GM10248 (cell line): ENCODE data around the gene HSPB6.

ENCODE experiments used
- CTCF ChIA-PET: fragments of 300-600 bp; sonication (Branson Sonifier 250); formaldehyde crosslinking; extraction: SDS; loops from one replicate; lab custom pipeline; 2021; ENCODE audit warnings: antibody characterized with exemption; lab: Yijun Ruan, JAX
- POLR2A ChIA-PET: fragments of 350-650 bp; sonication (Branson Sonifier 250); formaldehyde crosslinking; extraction: SDS; loops from one replicate; lab custom pipeline; 2020; ENCODE audit warnings: antibody characterized with exemption; lab: Yijun Ruan, JAX
- DNase-seq: peaks from one replicate; pipeline ENCODE4 v3.0.0; 2012; ENCODE audit errors: extremely low spot score
- TF ChIP-seq, protein P1 (sequence below): IDR thresholded peaks from 2 replicates; pipeline ENCODE4 v1.5.1; 2012; ENCODE audit warnings: mild to moderate bottlenecking, low read depth; ENCODE audit errors: extremely low read depth, missing control alignments, control extremely low read depth

Gene HSPB6

DNA sequence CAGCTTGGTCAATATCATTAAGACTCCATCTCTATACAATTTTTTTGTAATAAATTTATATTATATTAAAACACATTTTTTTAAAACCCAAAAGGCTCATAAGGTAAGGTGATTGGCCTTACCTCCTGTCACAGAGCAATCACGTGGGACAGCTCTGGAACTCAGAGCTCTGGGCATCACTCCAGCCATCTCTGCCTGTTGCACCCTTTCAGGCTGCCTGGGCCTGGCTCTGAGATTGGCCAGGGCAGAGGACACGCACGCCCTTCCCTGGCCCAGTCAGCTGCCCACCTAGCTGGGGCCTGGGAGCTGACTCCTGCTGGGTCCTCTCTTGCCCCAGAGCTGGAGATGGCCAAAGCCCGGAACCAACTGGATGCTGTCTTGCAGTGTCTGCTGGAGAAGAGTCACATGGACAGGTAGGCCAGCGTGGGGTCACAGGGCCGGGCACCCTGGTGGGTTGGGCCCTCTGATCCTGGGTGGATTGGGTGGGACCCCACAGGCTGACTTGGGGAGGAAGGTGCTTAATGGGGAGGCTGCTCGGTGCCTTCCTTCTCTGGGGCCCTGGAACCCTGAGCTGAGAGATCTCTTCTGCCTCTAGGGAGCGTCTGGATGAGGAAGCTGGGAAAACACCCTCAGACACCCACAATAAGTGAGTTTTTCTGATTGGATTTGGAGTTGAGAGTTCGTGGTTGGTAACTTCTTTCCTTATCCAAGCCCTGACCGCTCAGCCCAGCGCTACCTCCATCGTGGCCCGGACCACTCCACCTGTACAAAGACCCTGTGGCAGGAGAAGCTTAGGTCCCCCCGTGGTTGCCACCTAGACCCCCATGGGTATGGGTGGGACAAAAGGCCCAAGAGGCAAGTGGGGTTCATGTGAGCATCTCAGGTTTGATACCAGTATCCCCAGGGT lies 4.7 kb downstream of the HSPB6 start:
- CTCF ChIA-PET, result interaction anchor here (0.8 to 1.8 kb wide), 3 partner anchors 11 to 179 kb away, joined by 3 to 4 read pairs (median 4); no protein-coding TSS in a partner anchor
- no peak for DNase-seq
- TF ChIP-seq, protein P1, sequence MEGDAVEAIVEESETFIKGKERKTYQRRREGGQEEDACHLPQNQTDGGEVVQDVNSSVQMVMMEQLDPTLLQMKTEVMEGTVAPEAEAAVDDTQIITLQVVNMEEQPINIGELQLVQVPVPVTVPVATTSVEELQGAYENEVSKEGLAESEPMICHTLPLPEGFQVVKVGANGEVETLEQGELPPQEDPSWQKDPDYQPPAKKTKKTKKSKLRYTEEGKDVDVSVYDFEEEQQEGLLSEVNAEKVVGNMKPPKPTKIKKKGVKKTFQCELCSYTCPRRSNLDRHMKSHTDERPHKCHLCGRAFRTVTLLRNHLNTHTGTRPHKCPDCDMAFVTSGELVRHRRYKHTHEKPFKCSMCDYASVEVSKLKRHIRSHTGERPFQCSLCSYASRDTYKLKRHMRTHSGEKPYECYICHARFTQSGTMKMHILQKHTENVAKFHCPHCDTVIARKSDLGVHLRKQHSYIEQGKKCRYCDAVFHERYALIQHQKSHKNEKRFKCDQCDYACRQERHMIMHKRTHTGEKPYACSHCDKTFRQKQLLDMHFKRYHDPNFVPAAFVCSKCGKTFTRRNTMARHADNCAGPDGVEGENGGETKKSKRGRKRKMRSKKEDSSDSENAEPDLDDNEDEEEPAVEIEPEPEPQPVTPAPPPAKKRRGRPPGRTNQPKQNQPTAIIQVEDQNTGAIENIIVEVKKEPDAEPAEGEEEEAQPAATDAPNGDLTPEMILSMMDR, result no peak
- POLR2A ChIA-PET, result no interaction called here

DNA sequence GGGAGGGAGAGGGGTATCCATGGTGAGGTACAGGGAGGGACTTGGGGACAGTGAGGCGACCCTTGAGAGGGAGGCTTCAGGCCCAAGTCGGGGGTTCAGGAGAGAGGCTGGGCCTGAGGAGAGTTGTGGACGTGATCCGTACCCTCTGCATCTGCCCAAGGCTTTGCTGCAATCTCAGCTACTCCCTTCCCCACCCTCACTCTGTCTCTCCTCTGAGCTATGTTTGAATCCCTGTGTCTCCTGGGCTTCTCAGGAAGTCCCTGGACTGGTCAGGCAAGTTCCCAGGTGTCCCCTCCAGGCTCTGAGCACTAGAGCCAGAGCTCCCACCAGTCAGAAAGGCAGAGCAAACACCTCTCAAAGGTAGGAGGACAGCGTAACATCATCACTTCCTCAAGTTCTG lies 6.7 kb downstream of the HSPB6 start:
- CTCF ChIA-PET, result no interaction called here
- DNase-seq, result no peak
- POLR2A ChIA-PET, result interaction anchor here (0.7 kb wide), 1 partner anchor 13 kb away, joined by 5 read pairs; no protein-coding TSS in a partner anchor
- TF ChIP-seq, protein P1, result no peak

DNA sequence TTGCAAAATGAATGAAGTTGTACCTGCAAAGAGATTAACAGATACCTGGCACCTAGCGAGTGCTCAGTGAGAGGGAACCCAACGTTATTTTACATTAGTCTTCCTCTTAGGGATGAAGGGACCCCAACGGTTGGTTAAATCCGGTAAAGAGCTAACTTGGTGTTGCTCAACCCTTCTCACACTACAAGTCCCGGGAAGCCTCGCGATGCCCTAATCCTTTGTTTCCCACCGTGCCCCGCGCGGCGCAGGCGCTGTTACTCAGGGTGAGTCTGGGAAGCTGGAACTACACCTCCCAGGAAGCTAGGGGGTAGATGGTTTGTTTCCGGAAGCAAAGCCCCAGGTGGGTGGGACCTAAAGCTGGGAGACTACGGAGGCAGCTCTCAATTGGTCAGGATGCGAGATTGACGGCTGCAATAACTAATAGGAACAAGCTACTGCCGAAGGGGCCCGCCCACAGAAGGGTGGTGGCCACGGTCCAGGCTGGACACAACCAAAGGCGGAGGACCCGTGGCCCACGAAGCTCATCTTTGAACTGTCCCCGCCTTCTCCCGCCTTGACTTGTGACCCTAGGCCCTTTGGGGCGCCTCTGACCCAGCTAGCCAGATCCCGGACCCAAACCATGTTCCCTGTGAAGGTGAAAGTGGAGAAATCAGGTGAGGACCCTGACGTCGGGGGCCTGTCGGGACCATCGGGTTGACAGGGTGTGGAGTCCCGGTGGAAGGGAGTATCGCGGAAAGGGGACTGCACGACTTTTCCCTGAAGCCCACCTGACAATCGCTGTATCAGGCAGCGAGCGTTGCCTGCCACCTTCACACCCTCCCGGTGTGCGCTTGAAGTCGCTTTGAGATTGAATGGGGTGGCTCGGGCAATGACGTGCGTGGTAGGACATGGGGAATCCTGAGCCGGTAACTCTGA lies 8.5 kb downstream of the HSPB6 start, which contains the start of gene LIN37:
LIN37 (plus strand) TSS at position 471 of the 915 bp plus-strand sequence; CDS start at position 620, 149 bp downstream.
- TF ChIP-seq, protein P1, result no peak
- ChIA-PET CTCF (interaction anchor here (0.7 to 2.6 kb wide), 14 partner anchors 11 to 380 kb away, joined by 3 to 6 read pairs (median 4); partner anchors contain the start of gene ARHGAP33), POLR2A (interaction anchor here (0.6 to 1.3 kb wide), 15 partner anchors 8 to 1339 kb away, joined by 3 to 13 read pairs (median 3); partner anchors contain the start of genes COX6B1, HSPB6 and KMT2B)
- DNase-seq, result peak; percentile 93

DNA sequence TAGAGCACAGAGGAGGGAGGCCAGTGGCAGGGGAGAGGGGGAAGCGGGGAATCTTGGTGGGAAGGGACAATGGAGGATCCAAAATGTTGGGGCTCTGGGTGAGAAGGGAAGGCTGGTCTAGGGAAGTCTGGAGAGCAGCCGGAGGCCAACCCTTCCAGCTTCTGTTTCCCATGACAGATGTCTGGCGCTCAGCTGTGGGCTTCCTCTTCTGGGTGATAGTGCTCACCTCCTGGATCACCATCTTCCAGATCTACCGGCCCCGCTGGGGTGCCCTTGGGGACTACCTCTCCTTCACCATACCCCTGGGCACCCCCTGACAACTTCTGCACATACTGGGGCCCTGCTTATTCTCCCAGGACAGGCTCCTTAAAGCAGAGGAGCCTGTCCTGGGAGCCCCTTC lies 10.3 kb downstream of the HSPB6 start:
- ChIA-PET POLR2A (interaction anchor here (0.7 kb wide), 1 partner anchor 605 kb away, joined by 3 read pairs; no protein-coding TSS in a partner anchor), CTCF (interaction anchor here (2.6 kb wide), 1 partner anchor 28 kb away, joined by 6 read pairs; the partner anchor contains the start of gene ARHGAP33)
- no peak for DNase-seq
- TF ChIP-seq, protein P1, result no peak

DNA sequence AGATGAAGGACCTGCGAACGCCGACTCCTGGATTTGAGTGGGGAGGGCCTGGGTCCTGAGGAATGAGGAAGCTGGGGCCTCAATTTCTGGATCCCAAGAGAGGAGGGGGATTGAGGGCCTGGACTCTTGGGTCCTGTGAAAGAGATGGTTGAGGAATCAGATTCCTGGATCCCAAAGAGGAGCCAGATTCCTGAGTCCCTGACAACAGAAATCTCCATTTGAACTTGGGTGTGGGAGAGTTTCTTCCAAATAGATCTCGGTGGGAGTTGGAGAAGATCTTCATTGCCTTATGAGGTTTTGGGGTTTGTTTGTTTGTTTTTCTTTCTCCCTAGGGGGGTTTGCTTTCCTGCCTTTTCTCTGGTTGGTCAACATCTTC lies 10.8 kb downstream of the HSPB6 start:
- TF ChIP-seq, protein P1, result no peak
- ChIA-PET CTCF (interaction anchor here (0.8 to 2.6 kb wide), 5 partner anchors 9 to 185 kb away, joined by 3 to 8 read pairs (median 4); partner anchors contain the start of gene ARHGAP33), POLR2A (interaction anchor here (0.6 kb wide), 1 partner anchor 541 kb away, joined by 5 read pairs; no protein-coding TSS in a partner anchor)
- no peak for DNase-seq
